ENCODE measurements around the gene AURKAIP1. TPM values are rescaled to one million over a fixed set of nuclear protein-coding genes. Genes with fewer than 3 reads are reported as not detected.

The AURKAIP1 gene
- total and polyA plus RNA-seq, 2 of the 4 experiments (the other 2 are of a cell fraction) = 45.7 to 107 TPM

DNA sequence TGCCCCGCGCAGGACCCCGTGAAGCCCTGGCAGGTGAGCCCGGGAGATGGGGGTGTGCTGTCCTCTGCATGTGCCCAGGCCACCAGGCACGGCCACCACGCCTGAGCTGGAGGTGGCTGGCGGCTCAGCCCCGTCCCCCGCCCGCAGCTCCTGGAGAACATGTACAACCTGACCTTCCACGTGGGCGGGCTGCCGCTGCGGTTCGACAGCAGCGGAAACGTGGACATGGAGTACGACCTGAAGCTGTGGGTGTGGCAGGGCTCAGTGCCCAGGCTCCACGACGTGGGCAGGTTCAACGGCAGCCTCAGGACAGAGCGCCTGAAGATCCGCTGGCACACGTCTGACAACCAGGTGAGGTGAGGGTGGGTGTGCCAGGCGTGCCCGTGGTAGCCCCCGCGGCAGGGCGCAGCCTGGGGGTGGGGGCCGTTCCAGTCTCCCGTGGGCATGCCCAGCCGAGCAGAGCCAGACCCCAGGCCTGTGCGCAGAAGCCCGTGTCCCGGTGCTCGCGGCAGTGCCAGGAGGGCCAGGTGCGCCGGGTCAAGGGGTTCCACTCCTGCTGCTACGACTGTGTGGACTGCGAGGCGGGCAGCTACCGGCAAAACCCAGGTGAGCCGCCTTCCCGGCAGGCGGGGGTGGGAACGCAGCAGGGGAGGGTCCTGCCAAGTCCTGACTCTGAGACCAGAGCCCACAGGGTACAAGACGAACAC, 42.1 kb downstream of the AURKAIP1 start:
- no peak for ATAC-seq (ENCODE audit: low read depth)
- H2BK5ac ChIP-seq (ENCODE audit: low read depth, low read length, poor library complexity, severe bottlenecking) = no peak overlapping the region
- H3K4me2 ChIP-seq (ENCODE audit: low read depth, low read length) = no peak overlapping the region
- H4K20me1 ChIP-seq (ENCODE audit: insufficient read depth, low read length) = peaks cover 19% of the 10 kb centered on the region
- H4K5ac ChIP-seq (ENCODE audit: low read depth, low read length) = no peak overlapping the region
- H3K9me3 ChIP-seq (ENCODE audit: control insufficient read depth, insufficient read depth, low read length) = no peaks in the 10 kb centered on the region
- H3K18ac ChIP-seq (ENCODE audit: low read depth, low read length) = no peak overlapping the region
- DNase-seq = no peak
- CTCF ChIA-PET = no interaction called here
- no TSS peak for BruUV-seq (replicated peaks)
- H3K36me3 ChIP-seq (ENCODE audit: control insufficient read depth, insufficient read depth, low read length) = peaks cover 16% of the 10 kb centered on the region
- H2AK9ac ChIP-seq (replicated peaks; ENCODE audit: low read depth, low read length, poor library complexity) = no peak overlapping the region
- POLR2A ChIA-PET (ENCODE audit: unreplicated experiment) = no interaction called here
- H2AK5ac ChIP-seq (ENCODE audit: low read depth, low read length) = no peak overlapping the region
- H3K14ac ChIP-seq (replicated peaks; ENCODE audit: low read depth, low read length) = no peak overlapping the region
- H2BK120ac ChIP-seq (ENCODE audit: low read depth, low read length) = no peak overlapping the region
- no peak overlapping the region for H2AFZ ChIP-seq (replicated peaks; ENCODE audit: low read length, poor library complexity)
- dilution Hi-C loops (cut with HindIII; ENCODE audit: low sequenced_read_pairs, unreplicated experiment) = no loop called here
- peaks cover 7 to 11% of the 10 kb centered on the region in 2 experiments; a peak in 2 of 4 replicates for H3K79me1 ChIP-seq (ENCODE audit: low read depth in 1 of 2, low read length in 2 of 2)
- H2BK15ac ChIP-seq (ENCODE audit: low read depth, low read length) = no peak overlapping the region
- 90% methylated on average over 28 of the region's 48 CpGs; no CpG with 5 or more reads in 1 of the 2 experiments for WGBS, 2 experiments (ENCODE audit: extremely low coverage in 2 of 2, insufficient read length in 1 of 2)
- in situ Hi-C loops (cut with MboI; ENCODE audit: low sequenced_read_pairs) = no loop called here
- H3K56ac ChIP-seq (ENCODE audit: extremely low read depth, insufficient read depth, low read length) = no peak overlapping the region
- no peak overlapping the region for H4K91ac ChIP-seq (ENCODE audit: insufficient read depth, low read depth, low read length)
- peaks cover 9% of the 10 kb centered on the region for H3K9me1 ChIP-seq (ENCODE audit: insufficient read depth, low read length)
- H3K23ac ChIP-seq (ENCODE audit: low read depth, low read length) = no peak overlapping the region
- H3K4me1 ChIP-seq (ENCODE audit: control insufficient read depth, insufficient read depth, low read length) = no peaks in the 10 kb centered on the region
- intact Hi-C loops (cut with micrococcal nuclease) = no loop called here
- no peak overlapping the region for H4K8ac ChIP-seq (ENCODE audit: low read depth in 2 of 2, low read length in 2 of 2)
- no peak overlapping the region for H3K4me3 ChIP-seq (ENCODE audit: insufficient read depth, low read depth, low read length)
- no peaks in the 10 kb centered on the region for H3K27me3 ChIP-seq (ENCODE audit: control insufficient read depth, insufficient read depth, low read length)
- H2BK20ac ChIP-seq (ENCODE audit: low read depth, low read length) = no peak overlapping the region
- no peak overlapping the region for H3K4ac ChIP-seq (ENCODE audit: low read depth, low read length)
- H3K9ac ChIP-seq (ENCODE audit: low read depth, low read length) = no peak overlapping the region
- TF ChIP-seq RCOR1 (IDR thresholded peaks at IDR 0.05; ENCODE audit: insufficient replicate concordance, low read length) (no peak), FOS (IDR thresholded peaks at IDR 0.05; ENCODE audit: low read depth, low read length) (no peak), RAD21 (IDR thresholded peaks at IDR 0.05; ENCODE audit: low read length) (no peak), NFE2L2 (IDR thresholded peaks at IDR 0.05; ENCODE audit: low read depth, low read length) (no peak), BHLHE40 (IDR thresholded peaks at IDR 0.05; ENCODE audit: low read depth, low read length) (no peak), MAFK (IDR thresholded peaks at IDR 0.05; ENCODE audit: low read depth, low read length) (no peak), POLR2A (IDR thresholded peaks at IDR 0.05; ENCODE audit: low read depth, low read length) (no peak), MAZ (IDR thresholded peaks at IDR 0.05; ENCODE audit: borderline replicate concordance, low read depth, low read length) (no peak)
- TF ChIP-seq, protein P1, sequence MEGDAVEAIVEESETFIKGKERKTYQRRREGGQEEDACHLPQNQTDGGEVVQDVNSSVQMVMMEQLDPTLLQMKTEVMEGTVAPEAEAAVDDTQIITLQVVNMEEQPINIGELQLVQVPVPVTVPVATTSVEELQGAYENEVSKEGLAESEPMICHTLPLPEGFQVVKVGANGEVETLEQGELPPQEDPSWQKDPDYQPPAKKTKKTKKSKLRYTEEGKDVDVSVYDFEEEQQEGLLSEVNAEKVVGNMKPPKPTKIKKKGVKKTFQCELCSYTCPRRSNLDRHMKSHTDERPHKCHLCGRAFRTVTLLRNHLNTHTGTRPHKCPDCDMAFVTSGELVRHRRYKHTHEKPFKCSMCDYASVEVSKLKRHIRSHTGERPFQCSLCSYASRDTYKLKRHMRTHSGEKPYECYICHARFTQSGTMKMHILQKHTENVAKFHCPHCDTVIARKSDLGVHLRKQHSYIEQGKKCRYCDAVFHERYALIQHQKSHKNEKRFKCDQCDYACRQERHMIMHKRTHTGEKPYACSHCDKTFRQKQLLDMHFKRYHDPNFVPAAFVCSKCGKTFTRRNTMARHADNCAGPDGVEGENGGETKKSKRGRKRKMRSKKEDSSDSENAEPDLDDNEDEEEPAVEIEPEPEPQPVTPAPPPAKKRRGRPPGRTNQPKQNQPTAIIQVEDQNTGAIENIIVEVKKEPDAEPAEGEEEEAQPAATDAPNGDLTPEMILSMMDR (conservative IDR thresholded peaks at IDR 0.05; ENCODE audit: low read depth, low read length) = no peak
- H3K27ac ChIP-seq (ENCODE audit: insufficient read depth, low read length) = no peak overlapping the region
